GM21390 (cell line): ENCODE measurements around the gene ARID5A.

Experiments
- ATAC-seq: cut with Tn5 transposase; IDR thresholded peaks from one replicate; pipeline ENCODE4 v1.9.1; 2021; ENCODE audit not compliant: unreplicated experiment

The ARID5A gene

GRCh38 chr2:96527286-96528005 lies 9.1 kb upstream of the ARID5A start:
- peak; percentile 31 for ATAC-seq

- no peak for ATAC-seq
Measured at GRCh38 chr2:96528006-96528699, 8.4 kb upstream of the ARID5A start.

GRCh38 chr2:96528700-96529375 lies 7.7 kb upstream of the ARID5A start:
- ATAC-seq: no peak

GRCh38 chr2:96529376-96530143 lies 7.0 kb upstream of the ARID5A start:
- ATAC-seq: no peak

- ATAC-seq: no peak
Measured at GRCh38 chr2:96530144-96530430, 6.5 kb upstream of the ARID5A start.

- no peak for ATAC-seq
Measured at GRCh38 chr2:96530474-96531357, 5.8 kb upstream of the ARID5A start.

- ATAC-seq: no peak
Measured at GRCh38 chr2:96531366-96531765, 5.2 kb upstream of the ARID5A start.

- peak; percentile 27 for ATAC-seq
Measured at GRCh38 chr2:96531872-96532505, 4.6 kb upstream of the ARID5A start.

- no peak for ATAC-seq
Measured at GRCh38 chr2:96532641-96533291, 3.8 kb upstream of the ARID5A start.

- ATAC-seq: no peak
Measured at GRCh38 chr2:96533292-96534073, 3.1 kb upstream of the ARID5A start.

GRCh38 chr2:96534141-96534540 lies 2.4 kb upstream of the ARID5A start:
- ATAC-seq: no peak

GRCh38 chr2:96534701-96535181 lies 1.8 kb upstream of the ARID5A start:
- ATAC-seq: no peak

GRCh38 chr2:96535331-96535730 lies 1.2 kb upstream of the ARID5A start:
- ATAC-seq: no peak

- ATAC-seq: peak; percentile 49
Measured at GRCh38 chr2:96537066-96537733, 648 bp downstream of the ARID5A start.

GRCh38 chr2:96537734-96538486 lies 1.4 kb downstream of the ARID5A start:
- ATAC-seq: no peak

- no peak for ATAC-seq
Measured at GRCh38 chr2:96538487-96539214, 2.1 kb downstream of the ARID5A start.
